GM18870 (cell line): Measurements from ENCODE around the gene ALOX5AP.

Experiments
- ATAC-seq: cut with Tn5 transposase; IDR thresholded peaks from one replicate; pipeline ENCODE4 v1.9.1; 2021; ENCODE audit warnings: moderate library complexity; ENCODE audit not compliant: unreplicated experiment

ALOX5AP gene

DNA sequence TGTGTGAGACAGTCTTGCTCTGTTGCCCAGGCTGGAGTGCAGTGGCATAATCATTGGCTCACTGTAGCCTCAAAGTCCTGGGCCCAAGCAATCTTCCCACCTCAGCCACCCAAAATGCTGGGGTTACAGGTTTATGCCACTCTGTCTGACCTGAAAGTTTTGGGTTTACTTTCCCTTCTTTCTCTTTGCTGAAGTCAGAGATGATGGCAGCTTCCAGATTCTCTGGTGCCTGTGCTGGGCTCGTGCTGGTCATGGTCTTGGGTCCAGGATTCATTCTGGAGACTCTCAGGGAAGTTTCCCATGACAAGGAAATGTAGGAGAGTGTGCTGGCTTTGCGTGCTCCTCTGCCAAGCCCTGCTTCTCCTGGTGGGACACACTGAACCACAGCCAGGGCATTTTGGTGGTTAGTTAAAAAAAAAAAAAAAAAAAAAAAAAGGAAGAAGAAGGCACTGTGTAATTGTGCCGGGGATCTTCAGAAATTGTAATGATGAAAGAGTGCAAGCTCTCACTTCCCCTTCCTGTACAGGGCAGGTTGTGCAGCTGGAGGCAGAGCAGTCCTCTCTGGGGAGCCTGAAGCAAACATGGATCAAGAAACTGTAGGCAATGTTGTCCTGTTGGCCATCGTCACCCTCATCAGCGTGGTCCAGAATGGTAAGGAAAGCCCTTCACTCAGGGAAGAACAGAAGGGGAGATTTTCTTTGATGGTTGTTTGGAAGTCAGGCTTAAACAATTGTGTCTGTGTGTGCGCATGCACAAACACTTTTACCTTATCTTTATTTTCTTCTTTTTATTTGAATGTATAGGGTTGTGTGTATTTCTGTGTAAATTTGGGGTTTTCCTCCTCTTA is at the start of gene ALOX5AP:
Gene ALOX5AP, plus strand, starts transcription at position 519 of the 847 bp plus-strand sequence. Its CDS starts 63 bp downstream, at position 582.
- peak; percentile 71 for ATAC-seq

DNA sequence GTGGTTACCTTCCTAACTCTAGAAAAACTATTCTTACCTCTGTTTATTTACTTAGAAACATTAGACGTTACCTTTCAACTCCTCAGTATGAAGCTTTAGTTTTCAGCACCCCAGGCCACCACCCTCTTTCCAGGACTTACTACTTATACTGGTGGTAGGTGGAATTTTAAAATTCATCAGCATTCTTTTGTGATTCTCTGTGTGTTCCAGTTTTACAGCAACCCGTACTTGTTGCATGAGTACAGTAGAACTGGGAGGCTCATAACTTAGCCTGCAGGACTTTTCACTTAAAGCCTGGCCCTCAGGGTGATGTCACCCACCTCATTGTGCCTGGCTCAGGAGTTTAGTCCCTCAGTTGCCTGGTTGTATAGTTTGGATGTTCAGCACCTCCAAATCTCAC is 49.4 kb upstream of the ALOX5AP start:
- ATAC-seq: no peak

DNA sequence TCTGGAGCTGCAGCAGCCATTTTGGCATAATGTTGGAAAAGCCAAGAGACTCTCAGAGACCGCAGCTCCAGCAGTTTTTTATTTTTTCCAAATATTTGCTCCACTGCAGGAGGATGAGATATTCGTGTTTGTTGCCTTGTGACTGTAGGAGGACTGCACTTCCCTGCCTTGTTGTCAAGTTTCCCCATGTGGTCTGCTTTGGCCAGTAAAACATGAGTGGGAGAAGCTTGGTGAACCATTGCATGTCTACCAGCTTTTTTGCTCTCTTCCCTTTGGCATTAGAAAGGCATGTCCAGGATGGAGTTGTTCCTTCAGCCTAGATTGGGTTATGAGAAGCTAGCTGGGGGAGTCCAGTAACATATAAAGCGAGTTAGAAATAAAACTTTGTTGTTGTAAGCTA is 47.7 kb upstream of the ALOX5AP start:
- ATAC-seq: no peak

DNA sequence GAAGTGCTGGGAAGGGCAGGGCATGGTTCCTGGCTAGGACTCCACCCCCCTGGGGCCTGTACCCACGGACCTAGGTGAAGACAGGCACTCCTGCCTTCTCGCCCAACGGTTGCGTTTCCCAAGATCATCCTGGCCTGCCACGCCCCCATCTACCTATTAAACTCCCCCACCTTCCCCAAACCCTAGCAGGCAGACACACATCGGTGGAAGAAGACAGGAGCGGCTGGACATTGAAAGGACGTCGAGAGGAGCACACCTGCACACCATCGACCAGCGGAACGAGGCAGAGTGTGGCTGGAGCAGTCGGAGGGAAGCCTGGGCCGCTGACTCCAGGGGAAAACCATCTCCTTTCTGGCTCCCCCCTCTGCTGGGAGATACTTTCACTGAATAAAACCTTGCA is 45.6 kb upstream of the ALOX5AP start:
- no peak for ATAC-seq

DNA sequence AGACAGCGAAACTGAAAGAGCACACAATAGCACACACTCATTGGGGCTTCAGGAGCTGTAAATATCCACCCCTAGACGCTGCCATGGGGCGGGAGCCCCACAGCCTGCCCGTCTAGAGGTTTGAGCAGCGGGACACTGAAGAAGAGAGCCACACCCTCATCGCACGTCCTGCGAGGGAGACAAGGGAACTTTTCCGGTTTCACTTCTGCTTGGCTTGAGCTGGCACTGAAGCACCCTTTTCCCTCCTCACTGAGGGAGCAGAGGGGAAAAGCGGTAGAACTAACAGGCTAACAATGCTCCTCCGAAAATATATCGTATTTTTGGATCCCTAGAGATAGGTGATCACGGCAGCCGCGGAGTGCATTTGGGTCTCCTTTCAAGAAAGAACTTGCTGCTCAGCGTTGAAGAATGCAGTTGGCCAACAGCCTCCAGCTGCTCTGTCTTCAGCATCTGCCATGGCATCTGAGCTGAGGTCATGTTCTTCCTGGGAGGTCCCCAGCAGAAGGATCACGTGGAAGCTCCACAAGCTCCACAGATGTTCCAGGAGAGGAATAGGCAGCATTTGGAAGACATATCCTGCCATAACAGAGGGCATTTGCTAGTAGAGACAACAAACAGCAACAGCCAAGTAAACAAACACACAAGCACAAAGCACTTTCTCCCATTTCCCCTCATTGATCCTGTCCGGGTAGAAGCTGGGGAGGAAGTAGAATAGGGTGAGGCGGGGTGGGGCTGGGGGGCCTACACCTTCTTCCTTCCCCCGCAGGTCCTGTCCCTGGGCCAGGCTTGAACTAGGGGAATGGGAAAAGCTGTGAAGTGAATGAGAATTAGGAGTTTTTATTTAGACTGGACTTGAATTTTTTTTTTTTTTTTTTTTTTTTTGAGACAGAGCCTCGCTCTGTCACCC is 44.8 kb upstream of the ALOX5AP start:
- ATAC-seq: peak; percentile 69

DNA sequence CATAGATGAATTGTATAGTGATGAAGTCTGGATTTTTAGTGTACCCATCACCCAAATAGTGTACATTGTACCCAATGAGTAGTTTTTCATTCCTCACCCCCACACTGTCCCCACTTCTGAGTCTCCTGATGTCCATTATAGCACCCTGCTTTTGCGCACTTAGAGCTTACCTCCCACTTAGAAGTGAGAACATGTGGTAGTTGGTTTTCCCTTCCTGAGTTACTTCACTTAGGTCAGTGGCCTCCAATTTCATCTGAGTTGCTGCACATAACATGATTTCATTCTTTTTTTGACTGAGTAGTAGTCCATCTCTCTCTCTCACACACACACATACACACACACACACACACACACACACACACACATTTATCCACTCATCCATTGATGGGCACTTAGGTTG is 43.2 kb upstream of the ALOX5AP start:
- no peak for ATAC-seq

DNA sequence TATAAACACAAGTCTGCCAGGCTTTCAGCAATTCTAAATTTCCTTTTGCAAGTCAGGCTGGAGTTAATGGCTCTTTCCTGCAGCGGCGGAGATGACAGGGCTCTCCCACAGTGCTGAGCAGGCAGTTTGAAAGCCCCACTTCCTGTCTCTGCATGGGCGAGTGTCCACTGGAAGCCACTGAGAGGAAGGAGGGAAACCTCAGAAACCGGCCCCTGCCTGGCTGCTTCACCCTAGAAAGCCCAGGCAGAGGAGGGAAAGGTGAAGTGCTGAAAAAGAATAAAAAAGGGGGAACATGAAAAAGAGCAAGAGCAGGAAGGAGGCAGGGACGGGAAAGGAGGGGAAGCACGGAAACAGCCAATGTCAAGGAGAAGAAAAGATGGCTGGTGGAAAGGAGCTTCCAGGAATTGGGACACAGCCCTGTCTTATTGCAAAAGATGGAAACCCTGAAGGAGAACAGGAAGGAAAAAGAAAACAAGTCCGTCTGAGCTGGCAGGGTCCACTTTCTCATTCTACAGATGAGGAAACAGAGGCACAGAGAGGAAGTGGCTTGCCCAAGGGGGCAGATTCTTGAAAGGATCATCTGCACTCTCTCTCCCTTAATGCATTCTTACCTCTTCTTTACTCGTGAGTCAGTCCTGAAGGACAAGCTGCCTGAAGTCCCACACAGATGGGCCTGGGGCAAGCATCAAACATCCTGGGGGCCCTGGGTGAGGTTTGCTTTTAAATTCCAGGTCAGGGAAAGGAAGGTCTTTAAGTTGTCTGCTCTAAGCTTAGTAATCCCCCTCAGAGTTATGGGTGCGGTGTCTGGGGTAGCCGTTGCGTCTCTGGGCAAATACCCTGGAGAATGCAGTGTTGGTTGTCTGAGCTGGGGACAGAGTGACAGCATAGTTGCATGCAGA is 38.8 kb upstream of the ALOX5AP start:
- no peak for ATAC-seq

DNA sequence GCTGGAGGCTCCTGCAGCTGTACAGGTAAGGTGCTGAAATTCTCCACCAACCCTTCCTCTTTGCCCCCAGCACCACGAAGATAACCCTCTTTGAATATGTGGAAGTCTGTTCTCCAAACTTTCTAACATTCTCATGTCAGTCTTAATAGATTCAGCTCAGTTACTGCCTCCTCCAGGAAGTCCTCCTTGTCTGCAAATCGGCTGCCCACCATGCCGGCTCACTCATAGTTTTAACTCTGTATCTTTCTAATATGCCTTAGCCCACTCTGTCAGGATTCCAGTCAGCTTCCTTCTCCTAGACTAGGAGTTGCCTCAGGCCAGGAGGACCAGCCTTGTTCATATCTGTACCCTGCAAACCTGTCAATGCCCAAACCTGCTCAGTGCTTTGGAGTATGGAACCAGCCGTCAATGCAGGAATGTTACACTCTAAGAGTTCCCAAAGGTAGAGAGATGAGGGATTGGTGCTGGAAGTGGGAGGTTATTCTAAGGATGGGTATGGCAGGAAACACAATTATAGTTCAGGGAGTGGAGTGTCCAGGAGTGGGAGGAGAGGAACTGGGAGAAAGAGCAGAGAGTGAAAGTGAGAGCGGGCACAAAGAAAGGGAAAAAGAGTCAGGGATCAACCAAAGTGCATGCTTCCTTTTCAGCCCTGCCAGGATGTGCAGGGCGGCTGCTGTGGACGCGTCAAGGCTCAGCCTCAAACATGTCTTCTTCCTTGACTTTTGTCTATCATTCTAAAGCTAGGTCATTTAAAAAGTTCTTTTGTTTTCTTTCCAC is 38.0 kb upstream of the ALOX5AP start:
- no peak for ATAC-seq

DNA sequence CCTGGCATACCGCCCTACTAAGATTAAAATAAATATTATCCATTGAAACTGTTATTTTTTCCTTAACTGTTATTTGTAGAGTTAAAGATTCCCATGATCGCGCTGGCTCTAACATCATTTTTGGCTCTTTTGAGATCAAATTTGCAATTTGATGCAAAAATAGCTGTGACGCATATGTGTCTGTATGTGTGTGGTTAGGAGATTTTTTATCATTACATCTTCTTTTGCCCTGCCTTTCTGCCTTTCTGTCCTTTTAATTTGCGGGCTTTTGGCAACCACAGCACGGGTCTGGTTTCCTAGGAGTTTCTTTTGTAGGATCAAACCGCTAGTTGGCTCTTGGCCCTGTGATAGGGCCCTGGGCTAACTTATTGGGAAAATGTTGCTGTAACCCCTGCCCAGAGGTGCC is 37.3 kb upstream of the ALOX5AP start:
- no peak for ATAC-seq

DNA sequence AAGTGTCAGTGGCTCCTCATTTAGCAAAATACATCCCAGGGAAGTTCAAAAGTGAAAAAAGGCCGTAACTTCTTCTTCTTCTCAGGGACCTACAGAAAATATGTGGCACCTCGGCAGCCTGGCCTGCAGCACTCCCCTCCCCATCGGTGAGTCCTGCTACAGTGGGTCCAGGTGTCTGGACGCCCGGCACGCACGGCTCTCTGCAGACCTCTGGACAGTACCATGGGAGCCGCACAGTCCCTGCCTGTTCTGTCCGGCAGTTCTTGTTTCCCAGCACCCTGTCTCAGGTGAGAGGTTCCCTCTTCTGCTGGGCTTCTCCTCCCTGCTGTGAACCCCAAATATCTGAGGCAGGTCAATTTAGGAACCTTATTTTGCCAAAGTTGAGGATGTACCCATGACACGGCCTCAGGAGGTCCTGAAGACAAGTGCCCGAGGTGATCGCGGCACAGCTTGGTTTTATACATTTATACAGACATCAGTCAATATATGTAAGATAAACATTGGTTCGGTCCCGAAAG is 36.8 kb upstream of the ALOX5AP start:
- no peak for ATAC-seq

DNA sequence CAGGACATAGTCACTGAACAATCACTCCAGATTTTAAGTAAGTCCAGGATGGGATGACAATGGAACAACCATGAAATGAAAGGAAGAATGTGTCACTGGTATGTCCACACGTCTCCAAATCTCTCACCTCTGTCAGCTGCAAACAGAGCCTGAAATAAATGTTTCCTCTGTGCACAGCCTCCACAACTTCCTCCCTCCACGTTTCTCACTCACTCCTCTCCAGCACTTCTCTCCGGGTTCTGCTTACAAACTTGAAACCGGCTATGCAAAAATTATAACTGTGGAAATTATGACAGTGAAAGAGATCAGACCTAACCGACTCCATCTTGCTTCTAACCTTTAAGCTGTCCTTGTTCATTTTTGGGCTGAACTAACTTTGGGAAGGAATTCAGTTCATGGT is 35.0 kb upstream of the ALOX5AP start:
- no peak for ATAC-seq

DNA sequence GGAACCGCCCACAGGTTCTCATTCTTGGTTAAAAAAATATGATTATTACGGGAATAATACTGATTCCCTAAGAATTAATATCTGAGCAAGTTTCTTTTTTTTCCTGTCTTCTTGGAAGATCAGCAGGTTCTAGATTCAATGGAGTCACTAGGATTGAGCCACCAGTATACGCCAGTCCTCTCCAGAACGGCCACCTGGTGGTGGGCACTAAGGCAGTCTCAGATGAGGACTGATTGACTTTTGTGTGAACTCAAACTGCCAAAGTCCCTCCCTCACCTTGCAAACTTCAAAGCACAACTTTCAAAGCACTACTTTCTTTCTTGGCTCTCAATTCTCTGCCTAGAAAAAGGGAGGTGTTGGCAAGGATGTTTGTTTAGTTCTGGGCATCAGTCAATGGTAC is 33.3 kb upstream of the ALOX5AP start:
- ATAC-seq: no peak

DNA sequence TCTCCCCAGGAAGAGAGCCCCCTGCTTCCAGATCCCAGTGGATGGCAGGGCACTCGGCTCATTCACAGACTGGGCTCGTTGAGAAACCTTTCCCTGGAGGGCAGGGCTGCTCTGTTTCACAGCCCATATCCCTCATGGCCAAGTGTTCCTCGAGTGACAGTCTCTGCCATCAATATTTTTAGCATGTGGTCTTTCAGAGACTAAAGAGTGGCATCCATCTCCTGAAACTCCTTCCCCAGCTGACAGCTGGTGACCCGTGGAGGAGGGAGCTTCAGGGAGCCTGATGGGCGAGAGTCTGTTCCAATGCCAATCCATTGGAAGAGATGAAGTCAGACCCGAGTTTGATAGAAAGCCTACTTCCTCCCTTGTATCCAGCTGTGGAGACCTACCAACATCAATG is 30.7 kb upstream of the ALOX5AP start:
- ATAC-seq: no peak

DNA sequence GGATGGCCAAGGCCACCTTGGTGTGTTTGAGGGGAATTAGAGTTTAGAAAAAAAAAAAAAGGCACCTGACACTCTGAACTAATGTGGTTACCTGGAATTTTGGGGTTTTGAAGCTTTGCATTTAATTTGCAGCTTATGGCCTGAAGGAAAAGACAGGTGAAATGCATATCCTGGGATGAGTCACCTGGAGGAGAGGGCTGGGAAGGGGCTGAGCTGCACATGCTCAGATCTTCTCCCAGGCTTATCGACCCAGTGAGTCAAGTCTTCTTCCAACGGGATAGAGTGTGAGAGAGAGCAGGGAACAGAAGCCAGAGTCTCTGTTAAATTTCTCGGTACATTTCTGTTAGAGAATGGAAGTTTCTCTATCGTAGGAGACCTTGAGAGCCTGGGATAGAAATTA is 29.7 kb upstream of the ALOX5AP start:
- ATAC-seq: no peak

DNA sequence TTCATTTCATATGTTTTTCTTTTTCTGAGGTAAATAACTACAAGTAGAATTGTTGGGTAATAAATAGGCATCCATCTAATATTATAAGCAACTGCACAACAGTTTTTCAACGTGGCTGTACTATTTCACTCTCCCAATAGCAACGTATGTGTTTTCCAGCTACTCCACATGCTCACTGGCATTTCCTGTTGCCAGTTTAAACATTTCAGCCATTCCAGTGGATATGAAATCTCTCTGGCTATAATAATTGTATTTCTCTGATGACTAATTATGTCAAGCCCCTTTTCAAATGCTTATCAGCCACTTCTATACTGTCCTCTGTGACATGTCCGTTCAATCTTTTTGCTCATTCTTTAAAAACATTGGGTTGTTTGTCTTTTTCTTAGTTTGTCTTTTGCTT is 26.8 kb upstream of the ALOX5AP start:
- ATAC-seq: no peak

DNA sequence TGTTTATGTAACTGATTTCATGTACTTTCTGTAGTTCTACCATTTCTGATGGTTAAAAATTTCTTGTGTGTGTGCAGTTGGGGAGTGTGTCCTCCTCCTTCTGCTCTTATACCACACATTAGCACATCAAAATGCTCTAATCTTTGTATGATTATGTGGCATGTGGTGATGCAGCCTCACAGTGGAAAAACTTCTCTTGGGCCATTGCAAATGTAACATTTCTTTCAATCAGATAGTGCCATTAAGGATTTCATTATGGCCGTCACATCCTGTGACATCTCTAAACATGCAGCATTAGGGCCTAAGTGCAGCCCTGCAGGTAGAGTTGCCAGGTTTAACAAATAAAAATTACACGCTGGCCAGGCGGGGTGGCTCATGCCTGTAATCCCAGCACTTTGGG is 24.9 kb upstream of the ALOX5AP start:
- no peak for ATAC-seq

DNA sequence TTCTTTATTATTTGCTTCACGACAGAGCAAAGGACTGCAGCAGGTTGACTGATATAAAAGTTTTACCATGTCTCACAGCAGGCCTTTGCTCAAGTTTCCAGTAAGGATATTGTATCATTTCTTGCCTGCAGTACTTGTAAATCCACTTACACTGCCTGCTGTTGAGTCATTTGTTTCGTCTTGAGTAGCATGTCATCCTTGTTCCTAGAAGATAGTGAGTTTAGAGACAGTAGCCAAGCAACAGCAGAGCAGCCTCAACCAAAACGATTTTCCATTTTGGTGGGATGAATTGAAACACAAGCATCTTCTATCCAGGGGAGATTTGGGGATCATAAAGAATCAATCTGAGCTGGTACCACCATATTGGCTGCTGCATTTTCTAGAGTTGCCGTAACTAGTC is 24.0 kb upstream of the ALOX5AP start:
- ATAC-seq: no peak

DNA sequence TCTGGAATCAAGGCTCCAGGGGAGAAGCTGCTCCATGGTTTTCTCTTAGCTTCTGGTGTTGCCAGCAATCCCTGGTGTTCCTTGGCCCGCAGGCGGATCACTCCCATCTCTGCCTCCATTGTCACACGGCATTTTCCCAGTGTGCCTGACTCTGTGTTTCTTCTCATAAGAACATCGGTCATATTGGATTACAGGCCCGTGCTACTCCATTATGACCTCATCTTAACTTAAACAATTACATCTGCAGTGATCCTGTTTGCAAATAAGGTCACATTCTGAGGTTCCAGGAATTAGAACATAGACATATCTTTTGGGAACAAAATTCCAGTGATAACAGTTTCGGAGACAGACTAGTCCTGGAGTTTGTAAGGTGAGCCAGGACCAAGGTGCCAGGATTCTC is 23.5 kb upstream of the ALOX5AP start:
- no peak for ATAC-seq

DNA sequence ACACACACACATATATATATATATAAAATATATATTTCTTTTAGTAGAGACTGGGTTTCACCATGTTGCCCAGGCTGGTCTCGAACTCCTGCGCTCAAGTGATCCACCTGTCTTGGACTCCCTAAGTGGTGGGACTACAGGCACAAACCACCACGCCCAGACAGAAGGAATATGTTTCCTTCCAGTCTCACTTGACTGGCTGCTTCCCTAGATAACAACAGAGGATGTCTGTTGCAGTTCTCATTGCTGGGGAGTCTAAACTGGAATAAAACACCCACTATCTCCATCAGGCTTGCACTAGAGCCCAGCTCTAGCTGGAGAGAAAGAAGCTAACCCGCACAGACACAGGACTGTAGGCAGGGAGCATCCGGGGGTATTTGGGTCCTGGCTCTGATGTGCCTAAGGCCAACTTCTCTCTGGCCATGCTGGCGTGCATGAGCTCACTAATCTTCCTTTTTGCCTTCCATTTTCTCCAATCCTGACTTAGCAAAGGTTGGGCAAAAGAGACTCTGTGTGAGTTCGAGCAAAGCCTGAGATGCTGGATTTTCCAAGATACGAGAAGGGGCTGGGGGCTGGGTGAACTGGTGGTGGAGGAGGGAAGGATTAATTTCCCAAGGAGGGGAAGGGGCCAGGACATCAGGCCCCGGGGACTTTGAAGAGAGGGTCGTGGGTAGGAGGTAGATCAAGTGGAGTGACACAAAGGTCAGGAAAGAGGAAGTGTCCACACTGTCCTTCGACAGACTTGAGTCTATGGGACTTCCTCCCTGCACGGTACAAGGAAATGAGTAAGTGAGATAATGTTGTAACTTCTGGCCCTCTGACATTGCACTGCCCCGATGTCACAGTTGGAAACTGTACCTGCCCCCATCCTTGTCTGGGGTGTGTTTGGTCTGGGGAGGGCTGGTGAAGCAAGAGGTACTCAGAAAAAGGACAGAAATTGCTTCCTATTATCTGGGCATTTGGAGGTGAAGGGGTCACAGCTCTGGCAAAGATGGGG is 22.5 kb upstream of the ALOX5AP start:
- no peak for ATAC-seq
